Fibroblast of lung (primary cell): Measurements from ENCODE around the gene DENND1A. TPM values are rescaled to one million over a fixed set of nuclear protein-coding genes. Genes with fewer than 3 reads are reported as not detected.

ENCODE experiments used
- DNase-seq, 2 donors: peaks; one replicate each; pipeline versions ENCODE4 v3.0.0 to v3.0.0-alpha.2; 2010; ENCODE audit warnings: low read depth in 2 of 2
- H2AFZ ChIP-seq: 2 replicates; pipeline ENCODE4 v1.5.1; 2012; ENCODE audit warnings: low read length, control low read depth, inconsistent platforms
- H3K27ac ChIP-seq: 2 replicates; pipeline ENCODE4 v1.5.1; 2011; ENCODE audit warnings: low read length, control low read depth; ENCODE audit not compliant: insufficient read depth
- H3K27me3 ChIP-seq: 2 replicates; pipeline ENCODE4 v1.5.1; 2011; ENCODE audit warnings: mild to moderate bottlenecking, low read length; ENCODE audit not compliant: control insufficient read depth, insufficient read depth
- H3K36me3 ChIP-seq: 2 replicates; pipeline ENCODE4 v1.5.1; 2011; ENCODE audit warnings: low read length; ENCODE audit not compliant: control insufficient read depth, insufficient read depth
- H3K4me1 ChIP-seq: 2 replicates; pipeline ENCODE4 v1.5.1; 2011; ENCODE audit warnings: low read length; ENCODE audit not compliant: control insufficient read depth, insufficient read depth; ENCODE audit errors: extremely low read depth
- H3K4me2 ChIP-seq: 2 replicates; pipeline ENCODE4 v1.5.1; 2011; ENCODE audit warnings: low read length, control low read depth; ENCODE audit not compliant: insufficient read depth; ENCODE audit errors: extremely low read depth
- H3K4me3 ChIP-seq, 4 experiments: fragments of 200-600 bp in 1 of 4; sonication (generic) in 1 of 4; replicated peaks in 1 of 4; 2 replicates each; pipeline ENCODE4 v1.5.1; 2011 to 2016; ENCODE audit warnings: low read length in 4 of 4, low read depth in 3 of 4, mild to moderate bottlenecking in 3 of 4, control low read depth in 2 of 4, inconsistent platforms in 1 of 4, mixed read lengths in 1 of 4; ENCODE audit not compliant: insufficient read depth in 1 of 4; ENCODE audit errors: control extremely low read depth in 1 of 4
- H3K79me2 ChIP-seq: 2 replicates; pipeline ENCODE4 v1.5.1; 2012; ENCODE audit warnings: mild to moderate bottlenecking, low read length, inconsistent platforms; ENCODE audit not compliant: control insufficient read depth, insufficient read depth
- H3K9ac ChIP-seq: 2 replicates; pipeline ENCODE4 v1.5.1; 2011; ENCODE audit warnings: mild to moderate bottlenecking, low read length, control low read depth; ENCODE audit not compliant: insufficient read depth
- H3K9me3 ChIP-seq: 2 replicates; pipeline ENCODE4 v1.5.1; 2012; ENCODE audit warnings: low read depth, low read length; ENCODE audit not compliant: control insufficient read depth, insufficient read depth
- H4K20me1 ChIP-seq: 2 replicates; pipeline ENCODE4 v1.5.1; 2011; ENCODE audit warnings: low read length; ENCODE audit not compliant: control insufficient read depth, insufficient read depth; ENCODE audit errors: extremely low read depth
- EZH2 ChIP-seq: IDR thresholded peaks from 2 replicates; pipeline ENCODE4 v1.5.1; 2012; ENCODE audit warnings: low read length, control low read depth, mild to moderate bottlenecking; ENCODE audit errors: missing control alignments
- polyA plus RNA-seq, 2 donors: library from polyadenylated mRNA; depleted of rRNA in 1 of 2; stranded (reverse) in 1 of 2; unstranded in 1 of 2; fragments of >200 nt; gene quantifications; 2 replicates each; pipeline ENCODE4 v1.2.1, GENCODE V29; 2011 to 2012; ENCODE audit warnings: missing spikeins in 1 of 2
- total RNA-seq: library from RNA; depleted of rRNA; stranded (reverse); fragments of >200 nt; gene quantifications from 2 replicates; pipeline ENCODE4 v1.2.1, GENCODE V29; 2014
- TF ChIP-seq, protein P1 (sequence below), 2 donors: IDR thresholded peaks in 1 of 2; conservative IDR thresholded peaks in 1 of 2; 1 replicate in 1 of 2; 2 replicates in 1 of 2; pipeline ENCODE4 v1.5.1; 2011 to 2012; ENCODE audit warnings: low read length in 2 of 2, control low read depth in 1 of 2, inconsistent platforms in 1 of 2, low read depth in 1 of 2, mild to moderate bottlenecking in 1 of 2

DENND1A gene
- total and polyA plus RNA-seq, 2 donors (not counting 1 experiment from before 2014, with no cell fraction given), result 13.0 to 18.3 TPM

DNA sequence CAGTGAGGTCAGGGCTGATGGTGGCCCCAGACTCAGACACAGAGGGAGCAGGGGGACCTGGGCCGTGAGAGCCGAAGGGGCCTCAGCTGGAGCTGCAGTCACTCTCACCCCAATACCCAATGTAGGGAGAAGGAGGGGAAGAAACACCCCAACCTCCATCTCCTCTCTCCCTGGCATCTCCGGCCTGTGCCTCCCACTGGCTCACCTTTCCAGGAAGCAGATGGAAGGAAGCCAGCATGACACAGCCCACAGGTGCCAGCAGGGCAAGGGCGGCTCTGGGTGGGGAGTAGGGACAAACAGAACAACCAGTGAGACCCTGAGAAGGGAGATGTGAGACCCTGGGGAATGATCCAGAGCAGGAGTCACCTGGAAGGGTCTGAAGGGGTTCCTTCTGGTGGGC, 576.9 kb downstream of the DENND1A start:
- TF ChIP-seq EZH2, result no peak
- TF ChIP-seq, protein P1, sequence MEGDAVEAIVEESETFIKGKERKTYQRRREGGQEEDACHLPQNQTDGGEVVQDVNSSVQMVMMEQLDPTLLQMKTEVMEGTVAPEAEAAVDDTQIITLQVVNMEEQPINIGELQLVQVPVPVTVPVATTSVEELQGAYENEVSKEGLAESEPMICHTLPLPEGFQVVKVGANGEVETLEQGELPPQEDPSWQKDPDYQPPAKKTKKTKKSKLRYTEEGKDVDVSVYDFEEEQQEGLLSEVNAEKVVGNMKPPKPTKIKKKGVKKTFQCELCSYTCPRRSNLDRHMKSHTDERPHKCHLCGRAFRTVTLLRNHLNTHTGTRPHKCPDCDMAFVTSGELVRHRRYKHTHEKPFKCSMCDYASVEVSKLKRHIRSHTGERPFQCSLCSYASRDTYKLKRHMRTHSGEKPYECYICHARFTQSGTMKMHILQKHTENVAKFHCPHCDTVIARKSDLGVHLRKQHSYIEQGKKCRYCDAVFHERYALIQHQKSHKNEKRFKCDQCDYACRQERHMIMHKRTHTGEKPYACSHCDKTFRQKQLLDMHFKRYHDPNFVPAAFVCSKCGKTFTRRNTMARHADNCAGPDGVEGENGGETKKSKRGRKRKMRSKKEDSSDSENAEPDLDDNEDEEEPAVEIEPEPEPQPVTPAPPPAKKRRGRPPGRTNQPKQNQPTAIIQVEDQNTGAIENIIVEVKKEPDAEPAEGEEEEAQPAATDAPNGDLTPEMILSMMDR (conservative IDR thresholded peaks at IDR 0.05 in 1 of 2, IDR thresholded peaks at IDR 0.05 in 1 of 2; ENCODE audit: low read depth in 1 of 2, low read length in 2 of 2), result no peak
- Histone ChIP-seq H2AFZ (no peak overlapping the region), H3K9ac (no peak overlapping the region), H4K20me1 (no peaks in the 10 kb centered on the region), H3K4me2 (no peak overlapping the region), H3K4me1 (no peaks in the 10 kb centered on the region), H3K27me3 (no peaks in the 10 kb centered on the region), H3K27ac (no peak overlapping the region), H3K79me2 (no peaks in the 10 kb centered on the region), H3K9me3 (no peaks in the 10 kb centered on the region), H3K4me3 (no peak overlapping the region), H3K36me3 (no peaks in the 10 kb centered on the region)
- DNase-seq, result no peak

DNA sequence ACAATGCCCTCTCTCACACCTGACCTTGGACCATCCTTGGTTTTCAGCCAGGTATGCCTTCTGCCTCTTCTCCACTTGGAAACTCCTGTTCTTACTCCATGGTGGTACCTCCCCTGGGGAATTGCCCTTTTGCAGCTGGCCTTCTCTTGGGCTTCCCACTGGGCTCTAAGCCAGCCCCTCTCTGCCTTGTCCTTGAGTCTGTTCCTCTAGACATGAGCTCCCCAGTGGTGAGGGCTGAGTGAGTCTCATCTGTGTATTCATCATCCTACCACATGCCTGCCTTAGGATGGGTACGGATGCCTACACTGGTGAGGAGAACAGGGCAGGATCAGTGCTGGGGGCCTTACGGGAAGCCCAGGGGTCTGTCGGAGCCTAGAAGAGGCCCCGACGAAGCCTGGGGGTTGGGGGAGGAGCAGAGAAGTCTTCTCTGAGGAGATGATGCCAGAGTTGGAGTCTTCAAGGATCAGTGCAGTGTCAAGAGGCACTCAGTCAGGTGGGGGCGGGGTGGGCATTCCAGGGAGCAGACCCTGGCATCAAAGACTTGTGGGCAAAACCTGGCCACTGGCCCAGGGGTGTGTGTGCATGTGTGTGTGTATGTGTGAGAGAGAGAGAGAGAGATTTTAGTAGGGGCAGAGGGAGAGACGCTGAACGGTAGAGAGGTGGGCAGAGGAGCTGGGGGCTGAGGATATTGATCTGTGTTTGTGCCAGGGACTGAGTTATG, 579.2 kb downstream of the DENND1A start:
- H3K4me2 ChIP-seq, result no peak overlapping the region
- H3K27me3 ChIP-seq, result no peaks in the 10 kb centered on the region
- no peaks in the 10 kb centered on the region for H4K20me1 ChIP-seq
- no peak for TF ChIP-seq EZH2
- TF ChIP-seq, protein P1 (conservative IDR thresholded peaks at IDR 0.05 in 1 of 2, IDR thresholded peaks at IDR 0.05 in 1 of 2; ENCODE audit: low read depth in 1 of 2, low read length in 2 of 2), result no peak
- H3K79me2 ChIP-seq, result no peaks in the 10 kb centered on the region
- H3K4me1 ChIP-seq, result no peaks in the 10 kb centered on the region
- no peak overlapping the region for H2AFZ ChIP-seq
- H3K4me3 ChIP-seq, result no peak overlapping the region
- H3K9me3 ChIP-seq, result no peaks in the 10 kb centered on the region
- H3K27ac ChIP-seq, result no peak overlapping the region
- no peak for DNase-seq
- no peak overlapping the region for H3K9ac ChIP-seq
- no peaks in the 10 kb centered on the region for H3K36me3 ChIP-seq

DNA sequence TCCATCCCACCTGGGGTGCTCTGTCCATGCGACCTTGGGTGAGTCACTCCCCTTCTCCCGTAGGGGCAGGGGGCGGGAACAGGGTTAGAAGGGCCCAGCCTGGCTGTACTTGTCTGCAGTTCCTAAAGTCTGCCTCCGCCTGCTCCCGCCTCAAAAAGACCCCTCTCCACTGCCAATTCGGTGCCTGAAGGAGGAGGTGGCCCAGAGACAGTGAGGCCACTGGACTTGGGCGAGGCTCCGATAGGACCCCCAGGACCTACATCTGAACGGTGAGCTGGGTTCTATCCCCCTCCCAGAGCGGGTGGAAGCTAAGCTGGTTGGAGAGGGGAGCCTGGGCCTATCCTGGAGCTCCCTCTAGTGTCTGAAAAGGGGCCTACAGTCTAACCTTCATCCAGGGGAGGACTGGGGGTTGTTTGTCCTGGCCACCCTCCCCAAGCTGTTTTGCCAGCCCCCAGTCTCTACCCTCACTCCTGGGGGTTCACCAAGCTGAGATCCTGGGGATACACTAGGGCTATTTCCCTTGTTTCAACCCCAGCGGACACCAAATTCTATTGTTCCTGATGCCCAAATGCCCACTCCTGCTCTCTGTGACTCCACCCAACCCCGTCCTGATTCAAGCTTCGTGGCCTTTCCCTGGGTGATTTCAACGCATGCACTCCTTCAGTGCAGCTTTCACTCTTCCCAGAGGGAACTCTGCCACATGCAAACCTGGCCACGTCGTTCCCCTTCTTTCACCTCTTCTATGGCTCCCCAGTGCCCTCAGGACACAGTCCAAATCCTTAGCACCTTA, 580.0 kb downstream of the DENND1A start:
- no peak overlapping the region for H3K27ac ChIP-seq
- H3K4me3 ChIP-seq, result no peak overlapping the region
- H4K20me1 ChIP-seq, result no peaks in the 10 kb centered on the region
- no peaks in the 10 kb centered on the region for H3K27me3 ChIP-seq
- H3K4me1 ChIP-seq, result no peaks in the 10 kb centered on the region
- no peak overlapping the region for H3K9ac ChIP-seq
- H2AFZ ChIP-seq, result no peak overlapping the region
- no peaks in the 10 kb centered on the region for H3K36me3 ChIP-seq
- no peaks in the 10 kb centered on the region for H3K9me3 ChIP-seq
- DNase-seq, result peak; percentile 28 to 47
- H3K79me2 ChIP-seq, result no peaks in the 10 kb centered on the region
- TF ChIP-seq, protein P1 (conservative IDR thresholded peaks at IDR 0.05 in 1 of 2, IDR thresholded peaks at IDR 0.05 in 1 of 2; ENCODE audit: low read depth in 1 of 2, low read length in 2 of 2), result peak; percentile 94 to 97
- no peak for TF ChIP-seq EZH2
- no peak overlapping the region for H3K4me2 ChIP-seq
